ENCODE results near the gene UBE2U.

Gene UBE2U

GRCh38 chr1:64290420-64290819, 87.0 kb downstream of the UBE2U start:
- H3K4me3 ChIP-seq (ENCODE audit: low read length in 2 of 2) = no peak overlapping the region
- no peak overlapping the region for H3K4me2 ChIP-seq (ENCODE audit: insufficient read depth, low read length, poor library complexity, severe bottlenecking)
- H2AFZ ChIP-seq (ENCODE audit: low read length) = no peak overlapping the region
- H2AK5ac ChIP-seq (ENCODE audit: low read depth, low read length) = no peak overlapping the region
- no peaks in the 10 kb centered on the region for H3K27me3 ChIP-seq (ENCODE audit: control insufficient read depth in 3 of 3, insufficient read depth in 3 of 3, low read depth in 1 of 3, low read length in 3 of 3)
- no peak overlapping the region for H4K91ac ChIP-seq (ENCODE audit: low read depth, low read length, poor library complexity)
- DNase-seq (ENCODE audit: low spot score) = no peak
- H3K9me3 ChIP-seq (replicated peaks in 1 of 2; ENCODE audit: control insufficient read depth in 2 of 2, insufficient read depth in 1 of 2, low read depth in 1 of 2, low read length in 2 of 2) = peaks cover 0 to 5% of the 10 kb centered on the region in 2 donors
- H2BK120ac ChIP-seq (ENCODE audit: low read depth, low read length) = no peak overlapping the region
- H2BK12ac ChIP-seq (ENCODE audit: low read length) = no peak overlapping the region
- no peak overlapping the region for H3K27ac ChIP-seq (replicated peaks; ENCODE audit: low read length)
- no peak overlapping the region for H3K14ac ChIP-seq (ENCODE audit: low read length)
- H3K36me3 ChIP-seq (replicated peaks in 1 of 2; ENCODE audit: control insufficient read depth in 2 of 2, insufficient read depth in 2 of 2, low read length in 2 of 2) = no peaks in the 10 kb centered on the region
- no peak overlapping the region for H4K8ac ChIP-seq (ENCODE audit: low read depth, low read length)
- H2BK5ac ChIP-seq (ENCODE audit: low read length) = no peak overlapping the region
- no peaks in the 10 kb centered on the region for H3K4me1 ChIP-seq (ENCODE audit: control insufficient read depth in 2 of 2, insufficient read depth in 1 of 2, low read depth in 1 of 2, low read length in 2 of 2)
- H3K4ac ChIP-seq (ENCODE audit: low read length) = no peak overlapping the region
- H3K79me1 ChIP-seq (ENCODE audit: low read depth, low read length) = no peaks in the 10 kb centered on the region
- H2BK15ac ChIP-seq (ENCODE audit: low read length) = no peak overlapping the region
- H3K18ac ChIP-seq (ENCODE audit: low read length) = no peak overlapping the region
- no peak overlapping the region for H3K9ac ChIP-seq (ENCODE audit: low read depth, low read length, poor library complexity)
- no peak overlapping the region for H3K23ac ChIP-seq (ENCODE audit: low read depth, low read length, poor library complexity)
- WGBS, 2 donors (ENCODE audit: extremely low coverage in 2 of 2, insufficient read length in 2 of 2, insufficient replicate concordance in 1 of 2) = no CpG with 5 or more reads among the region's 1 CpG

- no CpG with 5 or more reads among the region's 4 CpGs for WGBS, 2 donors (ENCODE audit: extremely low coverage in 2 of 2, insufficient read length in 2 of 2, insufficient replicate concordance in 1 of 2)
- Histone ChIP-seq H2BK120ac (ENCODE audit: low read depth, low read length) (no peak overlapping the region), H4K8ac (ENCODE audit: low read depth, low read length) (no peak overlapping the region), H2AK5ac (ENCODE audit: low read depth, low read length) (no peak overlapping the region), H3K18ac (ENCODE audit: low read length) (no peak overlapping the region), H3K14ac (ENCODE audit: low read length) (no peak overlapping the region), H3K9ac (ENCODE audit: low read depth, low read length, poor library complexity) (no peak overlapping the region), H3K4me2 (ENCODE audit: insufficient read depth, low read length, poor library complexity, severe bottlenecking) (no peak overlapping the region), H3K4me3 (ENCODE audit: low read length in 2 of 2) (no peak overlapping the region), H3K23ac (ENCODE audit: low read depth, low read length, poor library complexity) (no peak overlapping the region), H2BK5ac (ENCODE audit: low read length) (no peak overlapping the region), H2BK12ac (ENCODE audit: low read length) (no peak overlapping the region), H3K9me3 (replicated peaks in 1 of 2; ENCODE audit: control insufficient read depth in 2 of 2, insufficient read depth in 1 of 2, low read depth in 1 of 2, low read length in 2 of 2) (peaks cover 0 to 8% of the 10 kb centered on the region in 2 donors), H4K91ac (ENCODE audit: low read depth, low read length, poor library complexity) (no peak overlapping the region), H3K4ac (ENCODE audit: low read length) (no peak overlapping the region), H3K36me3 (replicated peaks in 1 of 2; ENCODE audit: control insufficient read depth in 2 of 2, insufficient read depth in 2 of 2, low read length in 2 of 2) (no peaks in the 10 kb centered on the region), H3K27ac (replicated peaks; ENCODE audit: low read length) (no peak overlapping the region), H3K79me1 (ENCODE audit: low read depth, low read length) (no peaks in the 10 kb centered on the region), H3K4me1 (ENCODE audit: control insufficient read depth in 2 of 2, insufficient read depth in 1 of 2, low read depth in 1 of 2, low read length in 2 of 2) (no peaks in the 10 kb centered on the region), H2AFZ (ENCODE audit: low read length) (no peak overlapping the region), H2BK15ac (ENCODE audit: low read length) (no peak overlapping the region), H3K27me3 (ENCODE audit: control insufficient read depth in 3 of 3, insufficient read depth in 3 of 3, low read depth in 1 of 3, low read length in 3 of 3) (no peaks in the 10 kb centered on the region)
- DNase-seq (ENCODE audit: low spot score) = no peak
These were observed 88.5 kb downstream of the UBE2U start for GRCh38 chr1:64291931-64292330.

DNA sequence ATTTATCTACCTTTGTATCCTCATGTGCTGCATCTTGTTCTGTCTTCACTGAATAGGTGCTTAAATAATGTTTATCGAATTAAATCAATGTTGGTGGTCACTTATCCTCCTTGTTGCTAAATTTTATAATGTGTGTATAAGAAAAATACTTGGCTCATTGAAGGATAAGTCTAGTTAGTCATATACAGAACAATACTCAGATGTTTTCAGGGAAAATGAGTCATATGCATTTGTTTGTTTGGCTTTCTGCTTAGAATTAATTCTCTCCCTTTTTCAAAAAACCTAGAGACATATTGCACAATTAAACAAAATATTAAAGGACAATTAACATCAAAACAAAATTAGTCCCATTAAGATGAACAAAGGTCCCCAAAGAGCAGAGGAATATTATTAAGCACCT, 89.0 kb downstream of the UBE2U start:
- no peaks in the 10 kb centered on the region for H3K36me3 ChIP-seq (replicated peaks in 1 of 2; ENCODE audit: control insufficient read depth in 2 of 2, insufficient read depth in 2 of 2, low read length in 2 of 2)
- no peak overlapping the region for H2BK5ac ChIP-seq (ENCODE audit: low read length)
- no peak overlapping the region for H2BK12ac ChIP-seq (ENCODE audit: low read length)
- no peak overlapping the region for H3K9ac ChIP-seq (ENCODE audit: low read depth, low read length, poor library complexity)
- H4K91ac ChIP-seq (ENCODE audit: low read depth, low read length, poor library complexity) = no peak overlapping the region
- H3K14ac ChIP-seq (ENCODE audit: low read length) = no peak overlapping the region
- H3K4me3 ChIP-seq (ENCODE audit: low read length in 2 of 2) = no peak overlapping the region
- H3K27me3 ChIP-seq (ENCODE audit: control insufficient read depth in 3 of 3, insufficient read depth in 3 of 3, low read depth in 1 of 3, low read length in 3 of 3) = no peaks in the 10 kb centered on the region
- no peak overlapping the region for H2AK5ac ChIP-seq (ENCODE audit: low read depth, low read length)
- peaks cover 0 to 10% of the 10 kb centered on the region in 2 donors for H3K9me3 ChIP-seq (replicated peaks in 1 of 2; ENCODE audit: control insufficient read depth in 2 of 2, insufficient read depth in 1 of 2, low read depth in 1 of 2, low read length in 2 of 2)
- H3K4me2 ChIP-seq (ENCODE audit: insufficient read depth, low read length, poor library complexity, severe bottlenecking) = no peak overlapping the region
- DNase-seq (ENCODE audit: low spot score) = no peak
- no peaks in the 10 kb centered on the region for H3K79me1 ChIP-seq (ENCODE audit: low read depth, low read length)
- no peak overlapping the region for H4K8ac ChIP-seq (ENCODE audit: low read depth, low read length)
- H2AFZ ChIP-seq (ENCODE audit: low read length) = no peak overlapping the region
- no peak overlapping the region for H3K18ac ChIP-seq (ENCODE audit: low read length)
- H3K23ac ChIP-seq (ENCODE audit: low read depth, low read length, poor library complexity) = no peak overlapping the region
- WGBS, 2 donors (ENCODE audit: extremely low coverage in 2 of 2, insufficient read length in 2 of 2, insufficient replicate concordance in 1 of 2) = no CpG with 5 or more reads among the region's 1 CpG
- H3K4ac ChIP-seq (ENCODE audit: low read length) = no peak overlapping the region
- H2BK15ac ChIP-seq (ENCODE audit: low read length) = no peak overlapping the region
- H3K27ac ChIP-seq (replicated peaks; ENCODE audit: low read length) = no peak overlapping the region
- no peak overlapping the region for H2BK120ac ChIP-seq (ENCODE audit: low read depth, low read length)
- H3K4me1 ChIP-seq (ENCODE audit: control insufficient read depth in 2 of 2, insufficient read depth in 1 of 2, low read depth in 1 of 2, low read length in 2 of 2) = no peaks in the 10 kb centered on the region

GRCh38 chr1:64293820-64294219, 90.4 kb downstream of the UBE2U start:
- Histone ChIP-seq H2BK5ac (ENCODE audit: low read length) (no peak overlapping the region), H3K4me2 (ENCODE audit: insufficient read depth, low read length, poor library complexity, severe bottlenecking) (no peak overlapping the region), H3K14ac (ENCODE audit: low read length) (no peak overlapping the region), H2AFZ (ENCODE audit: low read length) (no peak overlapping the region), H2AK5ac (ENCODE audit: low read depth, low read length) (no peak overlapping the region), H3K4me3 (ENCODE audit: low read length in 2 of 2) (no peak overlapping the region), H3K9ac (ENCODE audit: low read depth, low read length, poor library complexity) (no peak overlapping the region), H3K9me3 (replicated peaks in 1 of 2; ENCODE audit: control insufficient read depth in 2 of 2, insufficient read depth in 1 of 2, low read depth in 1 of 2, low read length in 2 of 2) (peaks cover 0 to 9% of the 10 kb centered on the region in 2 donors), H3K27ac (replicated peaks; ENCODE audit: low read length) (no peak overlapping the region), H2BK12ac (ENCODE audit: low read length) (no peak overlapping the region), H2BK15ac (ENCODE audit: low read length) (no peak overlapping the region), H2BK120ac (ENCODE audit: low read depth, low read length) (no peak overlapping the region), H3K23ac (ENCODE audit: low read depth, low read length, poor library complexity) (no peak overlapping the region), H3K18ac (ENCODE audit: low read length) (no peak overlapping the region), H4K8ac (ENCODE audit: low read depth, low read length) (no peak overlapping the region), H3K4me1 (ENCODE audit: control insufficient read depth in 2 of 2, insufficient read depth in 1 of 2, low read depth in 1 of 2, low read length in 2 of 2) (no peaks in the 10 kb centered on the region), H3K36me3 (replicated peaks in 1 of 2; ENCODE audit: control insufficient read depth in 2 of 2, insufficient read depth in 2 of 2, low read length in 2 of 2) (no peaks in the 10 kb centered on the region), H3K79me1 (ENCODE audit: low read depth, low read length) (no peaks in the 10 kb centered on the region), H3K27me3 (ENCODE audit: control insufficient read depth in 3 of 3, insufficient read depth in 3 of 3, low read depth in 1 of 3, low read length in 3 of 3) (no peaks in the 10 kb centered on the region), H4K91ac (ENCODE audit: low read depth, low read length, poor library complexity) (no peak overlapping the region), H3K4ac (ENCODE audit: low read length) (no peak overlapping the region)
- DNase-seq (ENCODE audit: low spot score) = no peak
- WGBS, 2 donors (ENCODE audit: extremely low coverage in 2 of 2, insufficient read length in 2 of 2, insufficient replicate concordance in 1 of 2) = no CpG with 5 or more reads among the region's 4 CpGs
